GM19193 (cell line): ENCODE data around the gene MMADHC.

ENCODE experiments used
- POLR2A ChIP-seq: IDR thresholded peaks from 4 replicates; pipeline ENCODE4 v1.6.1; 2011; ENCODE audit not compliant: insufficient read depth, insufficient read length; ENCODE audit errors: extremely low read depth

MMADHC gene

GRCh38 chr2:149575277-149575676 lies 12.3 kb downstream of the MMADHC start:
- no peak for TF ChIP-seq POLR2A

DNA sequence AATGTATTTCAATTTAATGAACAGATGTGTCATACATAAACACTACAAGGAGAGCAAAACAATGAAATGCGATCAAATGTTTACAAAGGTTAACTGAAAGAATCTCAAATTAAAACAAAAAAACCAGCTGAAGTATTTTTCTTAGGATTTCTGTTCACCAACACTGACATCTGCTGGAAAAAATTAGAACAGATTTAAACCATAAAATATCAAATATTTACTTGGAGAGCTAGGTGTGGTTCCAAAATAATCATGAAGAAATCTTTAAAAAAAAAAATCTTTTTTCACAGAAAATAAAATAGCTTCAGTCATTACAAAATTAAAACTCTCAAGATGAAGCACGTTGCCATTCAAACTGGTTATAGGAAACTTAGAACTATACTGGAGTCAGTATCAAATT lies 13.8 kb downstream of the MMADHC start:
- no peak for TF ChIP-seq POLR2A

- no peak for TF ChIP-seq POLR2A
Observed at GRCh38 chr2:149572102-149572953, 15.2 kb downstream of the MMADHC start.

- no peak for TF ChIP-seq POLR2A
Observed at GRCh38 chr2:149568138-149568537, 19.4 kb downstream of the MMADHC start.

DNA sequence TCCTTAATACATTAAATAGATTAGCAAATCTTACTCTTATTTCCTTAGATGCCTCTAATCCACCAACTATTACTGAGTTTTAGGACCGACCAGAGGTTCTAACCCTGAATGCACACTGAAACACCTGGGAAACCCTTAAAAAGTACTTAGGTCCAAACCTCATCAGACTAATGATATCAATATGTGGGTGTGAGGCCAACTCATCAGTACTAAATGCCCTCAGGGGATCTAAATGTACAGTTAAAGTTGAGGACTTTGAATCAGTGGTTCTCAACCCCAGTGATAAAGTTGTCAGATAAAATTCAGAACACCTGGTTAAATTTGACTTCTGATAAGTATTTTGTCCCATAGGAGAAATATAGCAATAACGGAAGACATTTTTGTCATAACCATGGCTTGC lies 20.9 kb downstream of the MMADHC start:
- TF ChIP-seq POLR2A: no peak

GRCh38 chr2:149564983-149565382 lies 22.6 kb downstream of the MMADHC start:
- TF ChIP-seq POLR2A: no peak

DNA sequence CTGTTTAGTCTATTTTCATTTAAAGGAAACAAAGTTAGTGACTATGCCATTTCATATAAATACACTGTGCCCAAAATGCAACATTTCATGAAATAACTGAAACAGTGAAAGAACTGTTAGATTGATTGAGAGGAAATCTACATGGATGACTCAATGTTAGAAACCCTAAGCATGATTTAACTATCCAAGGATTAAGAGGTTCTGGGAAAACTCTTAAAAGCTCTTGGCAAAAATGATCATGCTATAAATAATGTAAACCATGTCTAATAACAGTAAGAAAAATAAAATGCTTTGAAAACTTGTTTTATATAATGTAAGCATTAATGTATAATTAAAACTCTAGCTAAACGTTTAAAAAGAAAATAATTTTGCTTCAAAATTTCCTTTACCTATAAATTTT lies 23.5 kb downstream of the MMADHC start:
- no peak for TF ChIP-seq POLR2A

DNA sequence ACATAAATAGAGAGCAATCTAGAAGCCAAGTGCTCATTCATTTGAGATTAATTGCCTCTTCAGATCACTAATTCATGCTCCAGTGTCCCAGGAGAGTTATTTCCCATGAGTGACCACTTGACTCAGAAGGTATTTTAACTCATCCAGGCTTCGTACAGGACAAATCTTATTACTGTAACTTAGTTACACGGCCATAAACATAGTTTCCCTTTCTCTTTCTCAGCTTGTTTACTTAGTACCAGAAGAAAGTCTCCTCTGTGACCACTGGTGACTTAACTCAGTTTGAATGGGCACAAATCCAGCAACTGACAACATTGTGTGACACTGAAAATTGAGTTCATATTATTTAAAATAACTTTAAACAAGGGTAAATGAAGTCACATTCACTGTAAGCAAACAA lies 25.3 kb downstream of the MMADHC start:
- TF ChIP-seq POLR2A: no peak

GRCh38 chr2:149561309-149561926 lies 26.2 kb downstream of the MMADHC start:
- no peak for TF ChIP-seq POLR2A

- no peak for TF ChIP-seq POLR2A
Observed at GRCh38 chr2:149559341-149560068, 28.1 kb downstream of the MMADHC start.

- no peak for TF ChIP-seq POLR2A
Observed at GRCh38 chr2:149556452-149556851, 31.1 kb downstream of the MMADHC start.

GRCh38 chr2:149552830-149553229 lies 34.7 kb downstream of the MMADHC start:
- no peak for TF ChIP-seq POLR2A

GRCh38 chr2:149552226-149552625 lies 35.3 kb downstream of the MMADHC start:
- TF ChIP-seq POLR2A: no peak

GRCh38 chr2:149544692-149545091 lies 42.9 kb downstream of the MMADHC start:
- TF ChIP-seq POLR2A: no peak

GRCh38 chr2:149543845-149544244 lies 43.7 kb downstream of the MMADHC start:
- no peak for TF ChIP-seq POLR2A
